A549 (cell line): ENCODE results near the gene MARK2. TPM values are rescaled to one million over a fixed set of nuclear protein-coding genes. Genes with fewer than 3 reads are reported as not detected.

Source experiments
- ATAC-seq, 2 experiments: fragments of 200-7000 bp in 1 of 2; fragments of >200 bp in 1 of 2; cut with Nextera tagmentation in 1 of 2; cut with Tn5 transposase in 1 of 2; 3 replicates each; pipeline versions ENCODE4 v1.8.0 to v1.9.1; 2018 to 2020; ENCODE audit warnings: mild to moderate bottlenecking in 1 of 2, moderate library complexity in 1 of 2
- CTCF ChIA-PET: fragments of 300-600 bp; sonication (Branson Sonifier 250); formaldehyde crosslinking; extraction: SDS; loops from one replicate; lab custom pipeline; 2021; ENCODE audit warnings: antibody characterized with exemption, inconsistent platforms; lab: Yijun Ruan, JAX
- POLR2A ChIA-PET: fragments of 350-600 bp; formaldehyde crosslinking; extraction: SDS; loops from one replicate; lab custom pipeline; 2021; ENCODE audit warnings: antibody characterized with exemption, inconsistent platforms; lab: Yijun Ruan, JAX
- DNase-seq, 2 experiments: peaks; one replicate each; pipeline versions ENCODE4 v3.0.0 to v3.0.0-alpha.2; 2011 to 2016; ENCODE audit warnings: low read depth in 1 of 2, low spot score in 1 of 2
- FAIRE-seq: peaks from 2 replicates; lab custom pipeline; 2011; peaks lifted over from hg19 to GRCh38; lab: Jason Lieb, UNC
- H3K27ac ChIP-seq, 2 experiments: fragments of >200 bp; sonication (Bioruptor Twin); formaldehyde crosslinking; 3 replicates each; pipeline ENCODE4 v1.5.1; 2016 to 2017
- H3K4me1 ChIP-seq: fragments of >200 bp; sonication (Bioruptor Twin); formaldehyde crosslinking; 3 replicates; pipeline ENCODE4 v1.6.1; 2016
- H3K4me2 ChIP-seq: fragments of >200 bp; sonication (Bioruptor Twin); formaldehyde crosslinking; 3 replicates; pipeline ENCODE4 v1.6.1; 2016
- H3K4me3 ChIP-seq: fragments of >200 bp; sonication (Bioruptor Twin); formaldehyde crosslinking; 3 replicates; pipeline ENCODE4 v1.5.1; 2016
- H3K9me3 ChIP-seq: fragments of >200 bp; sonication (Bioruptor Twin); formaldehyde crosslinking; 3 replicates; pipeline ENCODE4 v1.6.1; 2016
- BHLHE40 ChIP-seq: IDR thresholded peaks from 2 replicates; pipeline ENCODE4 v1.6.1; 2012; ENCODE audit warnings: low read depth, low read length, inconsistent platforms
- ESRRA ChIP-seq: fragments of 150-350 bp; IDR thresholded peaks from 2 replicates; pipeline ENCODE4 v1.6.1; 2014; ENCODE audit warnings: mild to moderate bottlenecking, low read length, borderline replicate concordance
- GATA3 ChIP-seq: IDR thresholded peaks from 2 replicates; pipeline ENCODE4 v1.6.1; 2012; ENCODE audit warnings: borderline replicate concordance
- HEYL ChIP-seq: fragments of 250-450 bp; sonication (Bioruptor Pico); IDR thresholded peaks from 2 replicates; pipeline ENCODE4 v1.8.0; 2021; ENCODE audit warnings: mild to moderate bottlenecking, moderate library complexity
- HOXA7 ChIP-seq: fragments of 250-450 bp; sonication (Bioruptor Pico); IDR thresholded peaks from 2 replicates; pipeline ENCODE4 v1.5.0; 2020; ENCODE audit warnings: mild to moderate bottlenecking, moderate library complexity
- HOXB13 ChIP-seq: fragments of 250-450 bp; sonication (Bioruptor Pico); IDR thresholded peaks from 2 replicates; pipeline ENCODE4 v1.5.0; 2020; ENCODE audit warnings: low read depth, mild to moderate bottlenecking, moderate library complexity
- JUN ChIP-seq, 2 experiments: fragments of >200 bp; sonication (Bioruptor Twin); formaldehyde crosslinking; IDR thresholded peaks; 2 replicates in 1 of 2; 3 replicates in 1 of 2; pipeline ENCODE4 v1.6.1; 2016 to 2017
- KDM1A ChIP-seq: fragments of 200-600 bp; sonication (generic); IDR thresholded peaks from 2 replicates; pipeline ENCODE4 v1.6.1; 2016; ENCODE audit warnings: low read depth, mild to moderate bottlenecking
- KDM5A ChIP-seq: fragments of 200-600 bp; sonication (generic); IDR thresholded peaks from 2 replicates; pipeline ENCODE4 v1.6.1; 2016; ENCODE audit warnings: antibody characterized with exemption, mild to moderate bottlenecking
- NPAS2 ChIP-seq: fragments of 250-450 bp; sonication (Bioruptor Pico); IDR thresholded peaks from 2 replicates; pipeline ENCODE4 v1.8.0; 2022; ENCODE audit warnings: mild to moderate bottlenecking, moderate library complexity, borderline replicate concordance
- POLR2A ChIP-seq: IDR thresholded peaks from 2 replicates; pipeline ENCODE4 v1.6.1; 2012; ENCODE audit warnings: mild to moderate bottlenecking, low read length
- POLR2AphosphoS2 ChIP-seq: conservative IDR thresholded peaks from 2 replicates; pipeline ENCODE4 v1.6.1; 2012; ENCODE audit warnings: low read length, improper control_type of control experiment, inconsistent platforms
- RARB ChIP-seq: fragments of 250-450 bp; sonication (Bioruptor Pico); IDR thresholded peaks from 2 replicates; pipeline ENCODE4 v1.8.0; 2021; ENCODE audit warnings: mild to moderate bottlenecking, moderate library complexity
- RCOR1 ChIP-seq: fragments of 150-350 bp; IDR thresholded peaks from 2 replicates; pipeline ENCODE4 v1.6.1; 2014; ENCODE audit warnings: antibody characterized with exemption, low read length, low read depth
- SMC3 ChIP-seq: fragments of >200 bp; sonication (Bioruptor Twin); formaldehyde crosslinking; IDR thresholded peaks from 3 replicates; pipeline ENCODE4 v1.6.1; 2018; ENCODE audit warnings: inconsistent platforms
- TP53 ChIP-seq: fragments of 250-450 bp; sonication (Bioruptor Pico); IDR thresholded peaks from 2 replicates; pipeline ENCODE4 v1.5.0; 2021; ENCODE audit warnings: mild to moderate bottlenecking, moderate library complexity
- ZC3H11A ChIP-seq: fragments of 450-650 bp; IDR thresholded peaks from 2 replicates; pipeline ENCODE4 v1.6.1; 2014; ENCODE audit warnings: antibody characterized with exemption, mild to moderate bottlenecking
- ZFP36 ChIP-seq: fragments of 450-650 bp; IDR thresholded peaks from 2 replicates; pipeline ENCODE4 v1.6.1; 2014; ENCODE audit warnings: borderline replicate concordance; ENCODE audit not compliant: partially characterized antibody
- ZNF302 ChIP-seq: fragments of 250-450 bp; sonication (Bioruptor Pico); IDR thresholded peaks from 2 replicates; pipeline ENCODE4 v1.9.0; 2021; ENCODE audit warnings: inconsistent platforms, mild to moderate bottlenecking, moderate library complexity
- ZSCAN20 ChIP-seq: fragments of 250-450 bp; sonication (Bioruptor Pico); IDR thresholded peaks from 2 replicates; pipeline ENCODE4 v1.8.0; 2022; ENCODE audit warnings: mild to moderate bottlenecking, moderate library complexity
- WGBS: methylation state at CpG from one replicate; pipeline ENCODE4 v1.1.6; 2017; ENCODE audit errors: missing lambda C conversion rate; 5-methylcytosine and 5-hydroxymethylcytosine counted together
- polyA plus RNA-seq, 4 experiments: library from polyadenylated mRNA; depleted of rRNA in 3 of 4; stranded (reverse); fragments of >200 nt; fragmentation: RNase III in 1 of 4; extraction: RNeasy Plus Mini Kit Qiagen cat#74134 plus additional on column Dnase treatment in 1 of 4; gene quantifications; 2 replicates in 3 of 4; 3 replicates in 1 of 4; pipeline ENCODE4 v1.2.3, GENCODE V29; 2011 to 2017
- TF ChIP-seq, protein P1 (sequence below): fragments of >200 bp; sonication (Bioruptor Twin); formaldehyde crosslinking; IDR thresholded peaks from 3 replicates; pipeline ENCODE4 v1.5.1; 2016
- TF ChIP-seq, protein P2 (sequence below): fragments of 200-600 bp; sonication (generic); IDR thresholded peaks from 2 replicates; pipeline ENCODE4 v1.6.1; 2016; ENCODE audit warnings: antibody characterized with exemption, mild to moderate bottlenecking, moderate library complexity
- TF ChIP-seq, protein P3 (sequence below): fragments of 150-350 bp; IDR thresholded peaks from 2 replicates; pipeline ENCODE4 v1.6.1; 2014; ENCODE audit warnings: low read depth, mild to moderate bottlenecking, low read length
- TF ChIP-seq, protein P4 (sequence below): IDR thresholded peaks from 2 replicates; pipeline ENCODE4 v1.6.1; 2012; ENCODE audit warnings: low read depth, borderline replicate concordance

The MARK2 gene
- polyA plus RNA-seq, 2 of the 4 experiments (the other 2 are of a cell fraction), result 20.2 to 28.4 TPM

DNA sequence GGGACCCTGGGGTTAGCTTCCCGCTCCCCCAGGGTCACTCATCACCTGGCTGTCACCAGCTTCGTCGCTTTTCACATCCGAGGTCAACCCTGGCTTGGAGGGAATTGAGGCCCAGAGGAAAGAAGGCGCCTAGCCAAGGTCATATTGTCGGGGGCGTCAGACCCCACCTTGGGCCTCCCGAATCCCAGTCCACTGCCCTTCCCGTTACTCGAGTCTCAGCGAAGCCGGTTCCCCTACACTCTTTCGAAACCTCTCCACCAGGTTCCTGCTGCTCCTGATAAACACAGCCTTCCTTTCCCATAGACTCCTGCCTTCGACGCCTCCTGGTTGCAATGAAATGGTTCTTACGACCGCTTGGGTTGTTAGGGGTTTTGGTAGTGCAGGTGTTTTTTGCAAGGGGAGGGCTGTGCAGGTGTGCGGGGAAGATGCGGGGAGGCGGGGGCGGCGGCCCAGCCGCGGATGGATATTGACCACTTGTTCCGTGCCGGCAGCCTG lies 100.5 kb downstream of the MARK2 start:
- Histone ChIP-seq H3K27ac (peak overlapping the region; percentile 88 to 97), H3K4me1 (peaks cover 11% of the 10 kb centered on the region), H3K4me2 (peak overlapping the region; percentile 97), H3K4me3 (peak overlapping the region; percentile 82), H3K9me3 (no peaks in the 10 kb centered on the region)
- WGBS, result 30% methylated on average over 26 of the region's 26 CpGs
- ChIA-PET CTCF (interaction anchor here (2.0 kb wide), 2 partner anchors 102 to 105 kb away, joined by 4 to 6 read pairs; no protein-coding TSS in a partner anchor), POLR2A (interaction anchor here (0.5 to 1.5 kb wide), 4 partner anchors 101 to 1098 kb away, joined by 3 to 6 read pairs (median 4); partner anchors contain the start of genes MARK2 and STIP1)
- DNase-seq (no peak), FAIRE-seq (no peak), ATAC-seq (no peak)
- no peak for TF ChIP-seq ZSCAN20 (CRISPR knock-in tag)
- no peak for TF ChIP-seq GATA3
- no peak for TF ChIP-seq NPAS2 (CRISPR knock-in tag)
- TF ChIP-seq RARB (CRISPR knock-in tag), result no peak
- no peak for TF ChIP-seq ZNF302 (CRISPR knock-in tag)
- TF ChIP-seq, protein P1, sequence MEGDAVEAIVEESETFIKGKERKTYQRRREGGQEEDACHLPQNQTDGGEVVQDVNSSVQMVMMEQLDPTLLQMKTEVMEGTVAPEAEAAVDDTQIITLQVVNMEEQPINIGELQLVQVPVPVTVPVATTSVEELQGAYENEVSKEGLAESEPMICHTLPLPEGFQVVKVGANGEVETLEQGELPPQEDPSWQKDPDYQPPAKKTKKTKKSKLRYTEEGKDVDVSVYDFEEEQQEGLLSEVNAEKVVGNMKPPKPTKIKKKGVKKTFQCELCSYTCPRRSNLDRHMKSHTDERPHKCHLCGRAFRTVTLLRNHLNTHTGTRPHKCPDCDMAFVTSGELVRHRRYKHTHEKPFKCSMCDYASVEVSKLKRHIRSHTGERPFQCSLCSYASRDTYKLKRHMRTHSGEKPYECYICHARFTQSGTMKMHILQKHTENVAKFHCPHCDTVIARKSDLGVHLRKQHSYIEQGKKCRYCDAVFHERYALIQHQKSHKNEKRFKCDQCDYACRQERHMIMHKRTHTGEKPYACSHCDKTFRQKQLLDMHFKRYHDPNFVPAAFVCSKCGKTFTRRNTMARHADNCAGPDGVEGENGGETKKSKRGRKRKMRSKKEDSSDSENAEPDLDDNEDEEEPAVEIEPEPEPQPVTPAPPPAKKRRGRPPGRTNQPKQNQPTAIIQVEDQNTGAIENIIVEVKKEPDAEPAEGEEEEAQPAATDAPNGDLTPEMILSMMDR, result no peak
- no peak for TF ChIP-seq HOXA7 (CRISPR knock-in tag)
- no peak for TF ChIP-seq HEYL
- TF ChIP-seq ZFP36, result no peak
- TF ChIP-seq POLR2AphosphoS2, result no peak
- TF ChIP-seq HOXB13 (CRISPR knock-in tag), result no peak
- TF ChIP-seq, protein P2, sequence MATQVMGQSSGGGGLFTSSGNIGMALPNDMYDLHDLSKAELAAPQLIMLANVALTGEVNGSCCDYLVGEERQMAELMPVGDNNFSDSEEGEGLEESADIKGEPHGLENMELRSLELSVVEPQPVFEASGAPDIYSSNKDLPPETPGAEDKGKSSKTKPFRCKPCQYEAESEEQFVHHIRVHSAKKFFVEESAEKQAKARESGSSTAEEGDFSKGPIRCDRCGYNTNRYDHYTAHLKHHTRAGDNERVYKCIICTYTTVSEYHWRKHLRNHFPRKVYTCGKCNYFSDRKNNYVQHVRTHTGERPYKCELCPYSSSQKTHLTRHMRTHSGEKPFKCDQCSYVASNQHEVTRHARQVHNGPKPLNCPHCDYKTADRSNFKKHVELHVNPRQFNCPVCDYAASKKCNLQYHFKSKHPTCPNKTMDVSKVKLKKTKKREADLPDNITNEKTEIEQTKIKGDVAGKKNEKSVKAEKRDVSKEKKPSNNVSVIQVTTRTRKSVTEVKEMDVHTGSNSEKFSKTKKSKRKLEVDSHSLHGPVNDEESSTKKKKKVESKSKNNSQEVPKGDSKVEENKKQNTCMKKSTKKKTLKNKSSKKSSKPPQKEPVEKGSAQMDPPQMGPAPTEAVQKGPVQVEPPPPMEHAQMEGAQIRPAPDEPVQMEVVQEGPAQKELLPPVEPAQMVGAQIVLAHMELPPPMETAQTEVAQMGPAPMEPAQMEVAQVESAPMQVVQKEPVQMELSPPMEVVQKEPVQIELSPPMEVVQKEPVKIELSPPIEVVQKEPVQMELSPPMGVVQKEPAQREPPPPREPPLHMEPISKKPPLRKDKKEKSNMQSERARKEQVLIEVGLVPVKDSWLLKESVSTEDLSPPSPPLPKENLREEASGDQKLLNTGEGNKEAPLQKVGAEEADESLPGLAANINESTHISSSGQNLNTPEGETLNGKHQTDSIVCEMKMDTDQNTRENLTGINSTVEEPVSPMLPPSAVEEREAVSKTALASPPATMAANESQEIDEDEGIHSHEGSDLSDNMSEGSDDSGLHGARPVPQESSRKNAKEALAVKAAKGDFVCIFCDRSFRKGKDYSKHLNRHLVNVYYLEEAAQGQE, result no peak
- no peak for TF ChIP-seq KDM5A
- no peak for TF ChIP-seq RCOR1
- TF ChIP-seq POLR2A, result no peak
- no peak for TF ChIP-seq KDM1A
- TF ChIP-seq SMC3, result no peak
- no peak for TF ChIP-seq ZC3H11A
- TF ChIP-seq, protein P3, sequence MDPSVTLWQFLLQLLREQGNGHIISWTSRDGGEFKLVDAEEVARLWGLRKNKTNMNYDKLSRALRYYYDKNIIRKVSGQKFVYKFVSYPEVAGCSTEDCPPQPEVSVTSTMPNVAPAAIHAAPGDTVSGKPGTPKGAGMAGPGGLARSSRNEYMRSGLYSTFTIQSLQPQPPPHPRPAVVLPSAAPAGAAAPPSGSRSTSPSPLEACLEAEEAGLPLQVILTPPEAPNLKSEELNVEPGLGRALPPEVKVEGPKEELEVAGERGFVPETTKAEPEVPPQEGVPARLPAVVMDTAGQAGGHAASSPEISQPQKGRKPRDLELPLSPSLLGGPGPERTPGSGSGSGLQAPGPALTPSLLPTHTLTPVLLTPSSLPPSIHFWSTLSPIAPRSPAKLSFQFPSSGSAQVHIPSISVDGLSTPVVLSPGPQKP, result no peak

DNA sequence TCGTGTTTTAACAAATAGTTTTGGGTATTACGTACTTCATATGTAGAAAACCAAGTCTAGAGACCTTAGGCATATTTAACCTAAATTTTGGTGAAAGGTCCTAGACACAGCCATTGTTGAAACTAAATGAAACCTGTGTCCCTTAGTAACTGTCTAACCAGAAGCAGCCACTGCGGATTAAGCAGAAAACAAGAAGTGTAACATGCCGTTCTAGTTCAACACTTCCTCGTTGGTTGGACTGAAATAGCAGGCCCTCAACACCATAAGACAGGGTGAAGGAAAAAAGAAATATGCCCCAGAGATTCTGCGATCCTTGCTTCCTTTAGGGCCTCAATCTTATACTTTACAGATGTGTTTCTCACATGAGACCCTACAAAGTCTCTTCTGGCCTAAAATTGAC lies 101.9 kb downstream of the MARK2 start:
- FAIRE-seq, result no peak
- no peak overlapping the region for H3K4me2 ChIP-seq
- ATAC-seq, result no peak
- TF ChIP-seq POLR2A (no peak), JUN (IDR thresholded peaks at IDR 0.05) (no peak), HOXB13 (CRISPR knock-in tag) (no peak), BHLHE40 (no peak), ESRRA (no peak), NPAS2 (CRISPR knock-in tag) (no peak), HEYL (no peak), TP53 (CRISPR knock-in tag) (no peak)
- TF ChIP-seq, protein P4, sequence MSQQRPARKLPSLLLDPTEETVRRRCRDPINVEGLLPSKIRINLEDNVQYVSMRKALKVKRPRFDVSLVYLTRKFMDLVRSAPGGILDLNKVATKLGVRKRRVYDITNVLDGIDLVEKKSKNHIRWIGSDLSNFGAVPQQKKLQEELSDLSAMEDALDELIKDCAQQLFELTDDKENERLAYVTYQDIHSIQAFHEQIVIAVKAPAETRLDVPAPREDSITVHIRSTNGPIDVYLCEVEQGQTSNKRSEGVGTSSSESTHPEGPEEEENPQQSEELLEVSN, result no peak
- no peak overlapping the region for H3K4me3 ChIP-seq
- no peak for DNase-seq
- H3K9me3 ChIP-seq, result no peaks in the 10 kb centered on the region
- POLR2A ChIA-PET, result no interaction called here
- WGBS, result 90% methylated on average over 6 of the region's 6 CpGs
- no peak overlapping the region for H3K27ac ChIP-seq
- CTCF ChIA-PET, result no interaction called here
- H3K4me1 ChIP-seq, result peaks cover 20% of the 10 kb centered on the region
